ENCODE measurements around the gene NT5DC2. TPM values are rescaled to one million over a fixed set of nuclear protein-coding genes. Genes with fewer than 3 reads are reported as not detected.
A peak's percentile ranks its signal among the peaks of the same experiment; 100 is the strongest.

NT5DC2 gene
- polyA plus RNA-seq (2013, experiment 1 of 2; ENCODE audit: insufficient read length), result 448 TPM
- 426 TPM for polyA plus RNA-seq (2013, experiment 2 of 2; ENCODE audit: insufficient read length)

- peak; percentile 88 for DNase-seq
Measured at GRCh38 chr3:52533623-52534280, at the start of gene NT5DC2. NT5DC2 (minus strand) TSS chr3:52533857; CDS start chr3:52533737, 120 bp downstream.

DNA sequence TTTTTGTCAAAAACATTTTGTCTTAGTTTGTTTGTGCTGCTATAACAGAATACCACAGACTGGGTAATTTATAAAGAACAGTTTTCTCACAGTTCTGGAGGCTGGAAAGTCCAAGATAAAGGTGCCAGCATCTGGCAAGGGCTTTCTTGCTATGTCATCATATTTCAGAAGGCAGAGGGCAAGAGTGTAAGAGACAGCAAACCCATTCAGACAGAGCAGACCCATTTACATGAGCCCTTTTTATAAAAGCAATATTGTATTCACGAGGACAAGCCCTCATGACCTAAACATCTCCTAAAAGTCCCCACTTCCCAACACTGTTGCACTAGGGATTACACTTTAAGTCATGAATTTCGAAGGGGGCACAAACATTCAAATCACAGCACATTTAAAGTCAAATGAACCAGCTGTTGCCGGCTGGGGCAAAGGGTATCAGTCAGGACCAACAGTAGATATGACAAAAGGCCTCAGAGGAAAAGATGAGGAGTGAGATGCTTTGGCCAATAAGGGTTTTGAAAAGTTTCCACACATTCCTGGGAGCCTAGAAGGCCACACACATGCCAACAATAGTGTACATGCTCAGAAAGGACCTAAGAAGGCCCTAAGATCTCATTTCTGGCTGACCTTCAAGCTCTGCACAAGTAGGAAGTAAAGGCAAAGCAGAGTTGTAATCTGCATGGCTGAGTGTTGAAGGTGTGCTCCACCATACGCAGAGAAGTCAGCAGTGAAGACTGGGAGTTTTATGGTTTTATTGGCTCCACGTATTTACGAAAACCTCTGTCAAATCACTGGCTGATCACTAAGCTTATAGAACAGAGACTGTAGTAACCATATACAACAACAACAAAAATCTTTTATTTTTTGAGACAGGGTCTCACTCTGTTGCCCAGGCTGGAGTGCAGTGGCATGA is 40.7 kb upstream of the NT5DC2 start:
- no peak for DNase-seq

DNA sequence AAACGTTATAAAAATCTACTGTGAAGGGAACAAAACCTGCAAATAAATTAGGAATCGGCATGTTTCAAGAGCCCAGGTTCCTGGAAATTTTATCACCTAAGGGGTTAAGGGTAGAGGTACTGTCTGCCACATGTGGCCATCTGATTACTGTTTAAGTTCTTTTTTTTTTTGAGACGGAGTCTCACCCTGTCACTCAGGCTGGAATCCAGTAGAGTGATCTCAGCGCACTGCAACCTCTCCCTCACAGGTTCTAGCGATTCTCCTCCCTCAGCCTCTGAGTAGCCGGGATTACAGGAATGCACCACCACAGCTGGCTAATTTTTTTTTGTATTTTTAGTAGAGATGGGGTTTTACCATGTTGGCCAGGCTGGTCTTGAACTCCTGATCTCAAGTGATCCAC is 38.6 kb upstream of the NT5DC2 start:
- no peak for DNase-seq

GRCh38 chr3:52570076-52570475 is 36.4 kb upstream of the NT5DC2 start:
- DNase-seq, result peak; percentile 8

DNA sequence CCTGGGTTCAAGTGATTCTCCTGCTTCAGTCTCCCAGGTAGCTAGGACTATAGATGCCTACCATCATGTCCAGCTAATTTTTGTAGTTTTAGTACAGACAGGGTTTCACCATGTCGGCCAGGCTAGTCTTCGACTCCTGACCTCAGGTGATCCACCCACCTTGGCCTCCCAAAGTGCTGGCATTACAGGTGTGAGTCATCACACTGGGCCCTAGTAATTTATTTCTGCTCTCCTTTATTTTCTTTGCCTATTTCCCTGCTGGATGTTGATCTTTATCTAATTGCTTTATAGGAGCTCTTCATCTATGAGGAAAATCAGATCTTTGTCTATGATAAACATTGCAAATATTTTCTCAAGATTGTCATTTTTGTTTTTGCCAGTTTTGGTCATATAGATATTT is 34.4 kb upstream of the NT5DC2 start:
- no peak for DNase-seq

- DNase-seq, result no peak
Measured at GRCh38 chr3:52563984-52564383, 30.3 kb upstream of the NT5DC2 start.

DNA sequence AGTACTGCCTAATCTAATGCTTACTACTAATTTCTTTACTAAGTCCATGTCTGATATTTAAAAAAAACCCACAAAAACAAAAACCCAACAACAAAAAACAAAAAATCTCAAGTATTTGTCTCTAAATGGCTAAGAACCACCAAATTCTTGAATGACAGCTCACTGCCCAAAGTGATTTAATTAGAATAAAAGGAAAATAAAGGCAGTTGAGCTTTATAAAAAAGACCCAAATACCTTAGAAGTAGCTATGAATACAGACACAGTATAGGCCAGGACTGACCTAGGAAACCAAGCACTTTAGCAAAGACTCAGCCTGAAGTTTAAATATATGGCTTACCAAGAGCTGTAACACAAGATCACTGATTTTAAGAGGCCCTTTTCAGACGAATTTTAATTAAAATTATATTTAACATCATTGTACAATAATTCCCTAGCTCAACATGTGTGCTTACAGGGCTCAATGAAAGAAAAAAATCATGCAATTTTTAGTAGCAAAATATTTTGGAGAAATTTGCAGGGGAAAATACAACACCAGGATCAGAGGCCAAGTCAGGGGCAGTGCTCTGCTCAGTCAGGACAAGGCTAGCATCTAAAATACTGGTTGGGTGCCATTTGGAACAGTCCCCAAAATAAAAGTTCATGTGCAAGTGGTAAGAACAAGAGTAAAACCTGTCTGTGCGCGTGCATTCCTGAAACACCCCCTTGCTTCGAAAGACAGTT is 27.5 kb upstream of the NT5DC2 start:
- peak; percentile 13 for DNase-seq

GRCh38 chr3:52558436-52558835 is 24.8 kb upstream of the NT5DC2 start:
- DNase-seq, result no peak

DNA sequence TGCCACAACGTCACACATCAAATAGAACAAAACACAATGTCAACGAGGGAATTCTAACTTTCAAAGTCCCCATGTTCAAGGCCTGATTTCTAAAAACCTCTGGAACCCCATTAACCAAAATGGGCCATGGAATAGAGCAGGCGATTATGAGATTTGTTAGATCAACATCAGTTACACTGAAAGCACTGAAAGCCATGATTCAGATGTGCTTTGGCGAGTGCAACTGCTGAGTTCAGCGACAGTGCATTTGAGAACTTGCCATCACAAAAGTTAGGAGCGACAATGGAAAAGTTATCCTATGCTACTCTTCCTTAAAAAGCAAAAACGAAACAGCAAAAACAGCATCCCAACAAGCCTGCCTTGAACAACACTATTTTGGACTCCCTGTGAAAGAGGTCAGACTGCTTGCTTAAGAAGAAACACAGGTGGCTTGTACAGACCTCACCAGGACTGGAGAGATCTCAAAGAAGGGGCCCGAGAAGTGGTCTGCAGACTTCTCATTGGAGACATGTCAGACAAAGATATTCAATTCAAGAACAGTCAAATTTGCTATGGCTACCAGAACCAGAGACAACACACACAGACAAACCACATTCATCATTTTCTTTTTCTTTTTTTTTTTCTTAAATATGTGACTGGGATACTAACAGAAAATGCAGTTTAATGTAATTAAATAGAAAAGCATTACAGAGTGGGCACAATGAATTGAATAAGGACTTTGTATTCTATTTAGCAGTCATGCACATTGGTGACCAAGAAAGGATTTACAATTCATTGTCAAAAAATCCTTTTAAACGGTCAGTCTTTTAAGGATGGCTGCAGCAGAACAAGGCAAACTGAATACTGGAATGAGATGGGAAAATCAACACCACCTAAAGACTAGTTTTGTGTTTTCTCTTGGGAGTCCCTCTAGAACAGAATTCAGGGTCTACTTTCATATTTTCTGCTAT is 23.6 kb upstream of the NT5DC2 start:
- DNase-seq, result no peak

DNA sequence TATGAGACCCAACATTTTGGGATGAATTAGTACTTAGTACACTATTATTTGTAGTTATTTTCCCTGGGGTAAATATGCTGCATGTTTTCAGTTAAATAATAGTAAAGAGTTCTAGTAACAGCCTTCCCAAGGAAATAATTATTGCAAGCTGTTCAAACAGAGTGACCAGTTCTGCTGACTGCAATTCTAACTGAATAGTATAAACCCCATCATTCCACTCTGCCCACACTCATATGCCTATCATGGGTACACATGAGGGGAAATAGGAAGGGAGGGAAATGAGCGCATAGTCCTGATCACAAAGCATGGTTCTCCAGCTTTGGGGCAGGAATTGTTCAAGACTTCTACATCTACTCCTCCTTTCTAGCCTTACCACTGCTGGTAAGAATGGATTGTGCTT is 21.4 kb upstream of the NT5DC2 start:
- DNase-seq, result peak; percentile 53

DNA sequence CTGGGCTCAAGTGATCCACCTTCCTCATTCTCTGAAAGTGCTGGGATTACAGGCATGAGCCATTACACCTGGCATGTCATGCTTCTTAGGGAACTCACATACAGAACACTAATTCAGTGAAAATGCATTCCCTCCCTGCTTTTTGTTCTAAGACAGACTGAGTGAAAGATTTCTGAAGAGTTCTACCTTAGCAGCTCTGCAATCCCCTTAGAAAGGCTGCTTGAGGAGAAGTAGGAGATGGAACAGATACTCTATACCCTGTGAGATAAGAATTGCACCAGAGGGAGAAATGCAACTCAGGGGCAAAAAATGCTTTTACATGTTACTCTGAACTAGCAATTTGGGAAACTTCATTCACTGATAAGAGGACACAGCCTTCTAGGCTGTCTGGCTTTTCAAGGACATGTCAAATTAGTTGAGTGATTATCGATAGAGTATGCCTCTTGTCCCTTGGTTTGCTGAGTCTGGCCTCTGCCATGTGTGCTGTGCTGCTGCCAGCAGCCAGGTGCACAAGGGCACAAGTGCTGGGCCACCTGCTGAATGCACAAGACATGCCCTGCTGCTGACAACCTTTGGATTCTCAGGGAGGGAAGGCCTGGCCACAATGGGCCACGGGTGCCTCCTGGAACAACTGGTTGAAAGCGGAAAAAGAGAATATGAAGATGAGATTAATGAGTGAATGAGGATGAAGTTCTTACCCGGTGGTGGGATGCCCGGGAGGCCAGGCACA is 20.5 kb upstream of the NT5DC2 start:
- no peak for DNase-seq

DNA sequence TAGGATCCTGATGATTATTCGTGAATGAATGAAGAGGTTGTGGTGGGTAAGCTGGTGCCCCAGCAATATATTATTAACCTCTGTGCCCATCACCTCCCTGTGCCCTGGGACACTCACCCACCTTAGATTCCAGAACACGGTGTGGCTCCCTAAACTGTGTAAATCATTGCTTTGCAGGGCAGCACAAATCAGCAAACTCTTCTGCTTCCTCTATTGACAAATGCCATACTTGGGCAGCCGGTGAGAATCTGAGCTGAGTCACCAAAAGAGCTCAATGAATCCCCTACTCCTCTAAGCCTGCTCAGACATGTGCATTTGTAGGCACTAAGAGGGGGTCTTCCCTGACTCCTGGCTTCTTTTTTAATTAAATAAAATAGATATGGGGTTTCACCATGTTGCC is 18.4 kb upstream of the NT5DC2 start:
- DNase-seq, result no peak

DNA sequence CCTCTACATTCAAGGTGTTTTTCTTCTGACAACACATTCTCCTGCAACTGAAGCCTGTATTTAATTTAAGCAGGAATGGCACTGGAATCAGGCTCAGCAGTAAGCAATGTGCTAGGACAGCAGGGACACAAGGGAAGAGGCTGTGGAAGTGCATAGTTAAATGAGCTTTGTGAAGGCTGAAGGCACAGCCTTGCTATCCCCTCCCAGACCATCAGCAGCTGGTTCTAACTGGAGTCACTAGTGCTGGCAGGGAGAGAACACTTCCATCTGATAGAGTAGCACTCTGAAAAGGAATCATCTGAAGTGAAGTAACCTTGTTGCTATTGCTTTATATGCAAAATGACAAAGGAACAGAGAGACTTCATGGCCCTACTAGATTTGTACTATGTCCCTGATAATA is 17.5 kb upstream of the NT5DC2 start:
- DNase-seq, result no peak

- no peak for DNase-seq
Measured at GRCh38 chr3:52547143-52547542, 13.5 kb upstream of the NT5DC2 start.

DNA sequence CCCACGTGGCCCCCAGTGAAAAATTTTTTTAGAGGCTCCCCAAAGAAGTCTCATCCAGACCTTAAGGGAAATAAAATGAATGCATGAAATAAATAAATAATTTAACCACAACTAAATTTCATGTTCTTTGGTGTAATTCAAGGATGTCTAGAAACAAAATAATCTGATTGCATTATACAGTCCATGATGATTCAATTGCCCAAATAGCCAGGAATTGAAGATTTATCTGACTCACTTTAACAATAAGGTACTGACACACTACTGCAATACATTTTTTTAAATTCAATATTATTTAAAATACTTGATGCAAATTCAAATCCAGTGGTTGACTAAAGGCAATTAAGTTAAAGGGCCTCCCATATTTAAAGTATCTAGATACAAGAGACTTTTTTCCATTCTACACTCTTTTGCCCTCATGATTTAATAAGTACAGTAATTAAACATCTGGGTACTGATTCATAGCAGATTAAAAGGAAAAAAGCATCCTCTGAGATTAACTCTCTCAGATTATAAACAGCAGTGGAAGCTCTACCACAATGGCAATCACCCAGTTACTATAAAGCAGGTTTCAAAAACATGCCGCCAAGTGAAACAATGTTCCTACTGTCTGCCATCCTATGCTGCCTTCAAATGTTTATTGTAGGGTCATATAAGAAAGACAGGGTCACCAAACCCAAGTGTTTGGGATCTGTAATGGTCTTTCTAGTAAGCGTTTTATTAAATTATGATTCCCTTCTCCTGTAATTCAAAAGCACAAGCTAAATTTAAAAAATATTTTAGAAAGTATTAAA is 12.6 kb upstream of the NT5DC2 start:
- DNase-seq, result peak; percentile 31

GRCh38 chr3:52544937-52545336 is 11.3 kb upstream of the NT5DC2 start:
- no peak for DNase-seq

DNA sequence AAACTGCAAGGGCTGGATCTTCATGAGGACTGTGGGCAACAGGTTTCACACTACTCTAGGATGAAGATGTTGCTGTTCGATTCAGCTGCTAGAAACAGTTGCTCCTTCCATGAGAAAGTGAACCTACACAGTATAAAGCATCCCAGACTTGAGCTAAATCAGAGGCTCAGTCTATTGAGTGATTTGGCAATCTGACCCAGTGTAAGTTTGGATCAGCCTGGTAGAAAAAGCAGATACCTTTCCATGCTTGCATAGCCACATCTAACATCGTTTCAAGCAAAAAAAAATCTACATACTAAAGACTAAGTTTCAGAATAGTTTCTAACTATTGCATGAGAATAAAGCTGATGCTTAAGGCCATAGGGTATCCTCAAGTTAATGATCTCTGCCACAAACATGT is 7.4 kb upstream of the NT5DC2 start:
- no peak for DNase-seq

- DNase-seq, result no peak
Measured at GRCh38 chr3:52539010-52539653, 5.5 kb upstream of the NT5DC2 start.

DNA sequence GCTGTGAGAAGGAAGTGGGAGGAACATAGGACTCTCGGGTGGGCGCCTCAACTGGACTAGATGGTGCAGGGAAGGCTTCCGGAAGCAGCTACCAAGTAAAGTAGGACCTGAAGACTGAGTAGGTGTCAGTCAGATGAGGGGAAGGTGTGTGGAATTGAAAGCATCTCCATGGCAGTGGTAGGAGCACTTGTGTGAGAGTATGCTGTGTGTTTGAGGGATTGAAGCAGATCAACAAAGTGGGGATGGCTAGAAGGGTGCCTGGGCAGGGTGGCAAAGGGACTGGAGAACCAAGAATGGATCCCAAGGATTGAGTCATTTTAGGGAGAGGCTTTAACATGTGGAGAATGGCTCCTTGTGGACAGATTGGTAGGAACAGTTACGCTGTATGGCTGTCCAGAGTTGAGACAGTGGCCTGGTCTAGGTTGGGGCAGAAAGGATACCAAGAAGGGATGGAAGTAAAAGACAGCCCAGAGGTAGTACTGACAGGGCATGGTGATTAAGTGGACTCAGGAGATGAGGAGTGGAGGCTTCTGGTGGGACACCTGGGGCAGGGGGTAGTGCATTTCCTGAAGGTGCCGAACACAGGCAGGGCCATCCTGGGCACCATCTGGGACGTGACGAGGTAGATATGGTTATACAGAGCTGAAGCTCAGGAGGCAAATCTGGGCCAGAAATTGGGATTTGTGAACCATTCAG is 4.2 kb upstream of the NT5DC2 start:
- DNase-seq, result no peak

All from fibroblast of skin of scalp (primary cell).